GM12873 (cell line): ENCODE results near the gene DNAJB8.

Experiments
- TF ChIP-seq, protein P1 (sequence below): IDR thresholded peaks from 2 replicates; pipeline ENCODE4 v1.5.1; 2012; ENCODE audit warnings: low read depth, mild to moderate bottlenecking, moderate library complexity, low read length, control low read depth; ENCODE audit not compliant: insufficient read depth; ENCODE audit errors: missing control alignments

Gene DNAJB8

DNA sequence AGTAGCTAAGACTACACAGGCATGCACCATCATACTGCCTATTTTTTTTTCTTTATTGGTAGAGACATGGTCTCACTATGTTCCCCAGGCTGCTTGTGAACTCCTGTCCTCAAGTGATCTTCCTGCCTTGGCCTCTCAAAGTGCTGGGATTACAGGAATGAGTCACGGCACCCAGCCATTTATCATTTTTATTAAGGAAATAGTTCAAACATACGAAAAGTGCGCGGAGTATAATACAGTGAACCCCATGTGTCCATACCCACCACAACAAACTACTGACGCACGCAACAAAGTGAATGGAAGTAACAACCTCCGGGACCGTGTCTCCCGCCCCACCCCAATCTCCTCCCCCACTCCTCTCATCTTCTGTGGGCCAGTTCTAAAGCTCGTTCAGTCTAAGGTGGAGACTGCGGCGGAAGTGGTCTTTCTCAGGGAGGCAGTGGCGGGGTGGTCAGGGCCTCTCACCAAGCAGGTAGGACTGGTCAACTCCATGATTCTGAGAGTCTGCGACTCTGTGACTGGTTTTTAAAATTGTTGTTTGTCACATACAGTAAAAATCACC lies 42.1 kb downstream of the DNAJB8 start:
- TF ChIP-seq, protein P1, sequence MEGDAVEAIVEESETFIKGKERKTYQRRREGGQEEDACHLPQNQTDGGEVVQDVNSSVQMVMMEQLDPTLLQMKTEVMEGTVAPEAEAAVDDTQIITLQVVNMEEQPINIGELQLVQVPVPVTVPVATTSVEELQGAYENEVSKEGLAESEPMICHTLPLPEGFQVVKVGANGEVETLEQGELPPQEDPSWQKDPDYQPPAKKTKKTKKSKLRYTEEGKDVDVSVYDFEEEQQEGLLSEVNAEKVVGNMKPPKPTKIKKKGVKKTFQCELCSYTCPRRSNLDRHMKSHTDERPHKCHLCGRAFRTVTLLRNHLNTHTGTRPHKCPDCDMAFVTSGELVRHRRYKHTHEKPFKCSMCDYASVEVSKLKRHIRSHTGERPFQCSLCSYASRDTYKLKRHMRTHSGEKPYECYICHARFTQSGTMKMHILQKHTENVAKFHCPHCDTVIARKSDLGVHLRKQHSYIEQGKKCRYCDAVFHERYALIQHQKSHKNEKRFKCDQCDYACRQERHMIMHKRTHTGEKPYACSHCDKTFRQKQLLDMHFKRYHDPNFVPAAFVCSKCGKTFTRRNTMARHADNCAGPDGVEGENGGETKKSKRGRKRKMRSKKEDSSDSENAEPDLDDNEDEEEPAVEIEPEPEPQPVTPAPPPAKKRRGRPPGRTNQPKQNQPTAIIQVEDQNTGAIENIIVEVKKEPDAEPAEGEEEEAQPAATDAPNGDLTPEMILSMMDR: no peak

DNA sequence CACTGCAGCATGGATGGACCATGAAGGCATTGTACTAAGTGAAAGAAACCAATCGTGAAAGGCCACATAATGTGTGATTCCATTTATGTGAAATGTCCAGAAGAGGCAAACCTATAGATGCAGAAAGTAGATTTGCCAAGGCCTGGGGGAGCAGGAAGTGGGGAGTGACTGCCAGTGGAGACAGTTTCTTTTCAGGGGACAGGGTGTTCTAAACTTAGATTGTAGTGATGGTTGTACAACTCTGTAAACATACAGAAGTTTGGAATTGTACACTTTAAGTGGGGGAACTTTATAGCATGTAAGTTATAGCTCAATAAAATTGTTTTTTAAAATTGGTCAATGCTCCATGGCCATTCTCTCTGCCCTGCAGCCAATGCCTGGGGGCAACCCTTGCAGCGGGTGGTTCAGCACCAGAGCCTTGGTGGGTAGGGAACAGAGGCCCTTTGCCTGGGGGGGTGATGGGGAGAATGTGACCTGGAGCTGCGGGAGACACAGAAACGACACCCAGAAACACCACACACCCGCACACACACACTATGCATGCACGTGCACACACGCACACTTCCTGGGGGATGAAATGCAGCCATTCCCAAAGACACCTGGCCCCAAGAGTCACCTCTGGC lies 43.1 kb downstream of the DNAJB8 start:
- TF ChIP-seq, protein P1: no peak

DNA sequence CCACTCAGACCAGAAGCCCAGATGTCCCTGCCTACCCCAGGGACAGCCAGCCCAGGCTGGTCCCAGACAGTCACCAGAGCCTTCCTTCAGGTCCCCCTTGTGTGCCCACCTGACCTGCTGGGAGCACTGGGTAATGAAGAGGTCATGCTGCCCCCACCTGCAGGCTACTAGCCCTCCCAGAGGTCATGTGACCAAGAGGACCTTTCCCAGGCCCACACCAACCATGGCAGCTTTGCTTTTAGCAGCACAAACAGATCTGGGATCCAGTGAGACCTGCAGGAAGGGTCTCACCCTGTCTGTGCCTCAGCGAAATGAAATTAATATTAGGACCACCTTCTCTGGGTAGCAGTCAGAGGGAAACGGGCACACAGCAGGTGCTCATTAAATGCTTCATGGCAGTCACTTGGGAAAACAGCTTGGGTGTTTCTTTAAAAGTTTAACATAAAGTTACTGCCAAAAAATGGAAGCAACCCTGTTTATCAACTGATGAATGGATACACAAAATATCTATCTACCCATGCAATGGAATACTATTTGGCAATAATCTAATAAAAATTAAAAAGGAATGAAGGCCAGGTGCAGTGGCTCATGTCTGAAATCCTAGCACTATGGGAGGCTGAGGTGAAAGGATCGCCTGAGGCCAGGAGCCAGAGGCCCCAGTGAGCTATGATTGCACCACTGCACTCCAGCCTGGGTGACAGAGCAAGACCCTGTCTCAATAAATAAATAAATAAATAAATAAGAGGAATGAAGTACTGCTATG lies 43.7 kb downstream of the DNAJB8 start:
- TF ChIP-seq, protein P1: no peak

DNA sequence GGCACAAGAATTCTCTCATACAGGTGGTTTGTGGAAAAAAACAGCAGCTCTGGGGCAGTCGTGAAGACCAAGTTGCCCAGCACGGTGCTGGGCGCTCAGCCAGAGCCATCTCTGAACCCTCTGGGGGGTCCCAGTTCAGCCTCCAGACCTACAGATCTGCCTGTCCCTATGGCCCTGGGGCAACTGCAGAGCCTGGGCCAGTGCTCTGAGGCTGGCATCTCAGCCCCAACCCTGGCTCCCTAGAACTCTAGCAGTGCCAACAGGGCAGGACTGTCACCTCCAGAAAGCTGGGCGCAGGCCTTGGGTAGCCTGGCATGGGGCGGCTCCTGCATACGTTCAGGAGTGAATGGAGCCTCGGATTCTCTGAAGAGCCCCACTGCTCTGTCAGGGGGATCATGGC lies 44.7 kb downstream of the DNAJB8 start:
- TF ChIP-seq, protein P1: no peak

DNA sequence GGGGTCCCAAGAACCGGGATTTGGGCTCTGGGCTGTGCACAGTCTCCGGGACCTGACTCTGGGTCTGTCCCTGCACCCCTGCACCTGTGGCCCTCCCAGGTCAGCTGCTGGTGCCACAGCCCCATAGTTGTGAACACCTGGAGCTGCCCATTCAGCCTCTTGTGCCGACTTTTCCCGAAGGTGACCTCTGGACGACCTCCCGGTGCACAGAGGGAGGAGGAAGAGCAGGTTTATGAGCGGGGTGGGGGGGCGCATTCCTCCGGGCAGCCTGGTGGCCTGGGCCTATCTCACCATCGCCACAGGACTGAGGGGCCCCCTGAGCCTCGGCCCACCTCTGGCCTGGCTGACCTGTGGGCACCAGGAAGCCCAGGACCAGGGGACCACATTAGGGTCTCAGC lies 45.3 kb downstream of the DNAJB8 start:
- TF ChIP-seq, protein P1: no peak

DNA sequence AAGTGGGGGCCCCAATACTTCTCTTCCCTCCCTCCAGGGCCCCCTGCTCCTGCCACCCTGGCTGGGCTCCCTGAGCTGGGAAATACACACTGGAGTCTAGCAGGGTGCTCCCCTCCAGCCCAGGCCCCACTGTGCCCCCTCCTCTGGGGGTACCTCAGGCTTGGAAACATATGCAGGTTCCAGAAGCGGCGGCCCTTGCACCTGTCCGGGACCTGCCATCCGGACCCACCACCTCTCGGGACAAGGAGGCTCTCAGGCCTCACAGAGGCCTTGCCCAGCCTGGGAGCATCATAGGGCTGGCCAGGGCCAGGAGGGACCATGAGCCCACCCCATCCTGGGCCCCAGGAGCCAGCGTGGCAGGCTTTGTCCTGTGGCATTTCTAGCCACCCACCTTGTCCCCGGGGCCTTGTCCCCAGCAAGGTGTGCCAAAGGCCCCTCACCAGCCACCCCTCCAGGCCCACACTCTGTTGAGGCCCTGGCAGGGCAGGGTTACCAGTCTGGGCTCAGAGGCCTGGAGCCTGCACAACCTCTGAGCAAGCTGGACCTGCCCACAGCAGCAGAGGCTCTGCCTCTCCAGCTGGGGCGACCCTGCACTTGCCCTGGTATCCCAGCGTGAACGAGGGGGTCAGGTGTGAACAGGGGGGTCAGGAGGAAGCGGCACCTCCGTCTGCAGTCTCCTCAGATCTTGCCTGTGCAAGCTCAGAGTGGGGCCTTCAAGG lies 45.8 kb downstream of the DNAJB8 start:
- TF ChIP-seq, protein P1: no peak

DNA sequence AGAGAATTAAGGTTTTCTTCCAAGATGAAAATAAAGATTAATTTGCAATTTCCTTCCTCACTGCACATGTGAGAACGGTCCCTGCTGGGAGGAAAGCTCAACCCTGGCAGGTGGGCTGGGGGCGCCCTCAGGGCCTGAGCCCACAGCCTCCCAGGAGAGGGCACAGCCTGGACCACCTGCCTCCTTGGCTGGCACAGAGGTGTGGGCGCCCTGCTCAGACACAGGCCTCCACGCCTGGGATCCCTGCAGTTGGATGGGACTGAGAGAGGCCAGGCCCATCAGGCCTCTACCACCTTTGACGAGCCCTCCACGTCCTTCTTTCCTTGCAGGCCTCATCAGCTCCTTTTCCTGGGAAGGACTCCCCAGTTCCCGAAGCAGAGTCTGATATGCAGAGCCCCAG lies 46.4 kb downstream of the DNAJB8 start:
- TF ChIP-seq, protein P1: no peak
